Measurements from ENCODE around the gene MYOM1.

DNA sequence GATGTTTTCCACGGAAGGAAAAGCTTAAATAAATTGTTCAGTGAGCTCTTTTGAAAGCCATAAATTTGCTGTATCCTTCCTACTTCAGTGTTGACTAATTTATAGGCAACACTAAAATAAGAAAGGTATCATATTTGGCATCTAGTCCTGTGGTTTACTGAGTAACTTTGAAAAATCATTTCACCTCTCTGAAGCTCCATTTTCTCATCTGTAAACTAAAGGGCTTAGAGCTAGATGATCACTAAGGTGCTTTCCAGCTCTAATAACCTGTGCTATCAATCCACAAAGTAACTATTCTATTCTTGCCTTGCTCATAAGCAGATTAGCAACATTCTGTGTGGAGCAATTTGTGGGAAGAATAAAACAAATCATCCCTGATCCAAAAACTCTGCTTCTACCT lies 3.6 kb upstream of the MYOM1 start:
- TF ChIP-seq TAF1 (IDR thresholded peaks at IDR 0.05; ENCODE audit: borderline replicate concordance, insufficient read depth, low read length) (no peak), SIN3A (IDR thresholded peaks at IDR 0.05; ENCODE audit: borderline replicate concordance, insufficient read depth, low read length) (no peak), POLR2AphosphoS5 (IDR thresholded peaks at IDR 0.05; ENCODE audit: low read depth, low read length) (no peak), FOXP2 (optimal IDR thresholded peaks at IDR 0.05; ENCODE audit: borderline replicate concordance, extremely low read depth, extremely low read length, insufficient read depth) (no peak)
- TF ChIP-seq, protein P1, sequence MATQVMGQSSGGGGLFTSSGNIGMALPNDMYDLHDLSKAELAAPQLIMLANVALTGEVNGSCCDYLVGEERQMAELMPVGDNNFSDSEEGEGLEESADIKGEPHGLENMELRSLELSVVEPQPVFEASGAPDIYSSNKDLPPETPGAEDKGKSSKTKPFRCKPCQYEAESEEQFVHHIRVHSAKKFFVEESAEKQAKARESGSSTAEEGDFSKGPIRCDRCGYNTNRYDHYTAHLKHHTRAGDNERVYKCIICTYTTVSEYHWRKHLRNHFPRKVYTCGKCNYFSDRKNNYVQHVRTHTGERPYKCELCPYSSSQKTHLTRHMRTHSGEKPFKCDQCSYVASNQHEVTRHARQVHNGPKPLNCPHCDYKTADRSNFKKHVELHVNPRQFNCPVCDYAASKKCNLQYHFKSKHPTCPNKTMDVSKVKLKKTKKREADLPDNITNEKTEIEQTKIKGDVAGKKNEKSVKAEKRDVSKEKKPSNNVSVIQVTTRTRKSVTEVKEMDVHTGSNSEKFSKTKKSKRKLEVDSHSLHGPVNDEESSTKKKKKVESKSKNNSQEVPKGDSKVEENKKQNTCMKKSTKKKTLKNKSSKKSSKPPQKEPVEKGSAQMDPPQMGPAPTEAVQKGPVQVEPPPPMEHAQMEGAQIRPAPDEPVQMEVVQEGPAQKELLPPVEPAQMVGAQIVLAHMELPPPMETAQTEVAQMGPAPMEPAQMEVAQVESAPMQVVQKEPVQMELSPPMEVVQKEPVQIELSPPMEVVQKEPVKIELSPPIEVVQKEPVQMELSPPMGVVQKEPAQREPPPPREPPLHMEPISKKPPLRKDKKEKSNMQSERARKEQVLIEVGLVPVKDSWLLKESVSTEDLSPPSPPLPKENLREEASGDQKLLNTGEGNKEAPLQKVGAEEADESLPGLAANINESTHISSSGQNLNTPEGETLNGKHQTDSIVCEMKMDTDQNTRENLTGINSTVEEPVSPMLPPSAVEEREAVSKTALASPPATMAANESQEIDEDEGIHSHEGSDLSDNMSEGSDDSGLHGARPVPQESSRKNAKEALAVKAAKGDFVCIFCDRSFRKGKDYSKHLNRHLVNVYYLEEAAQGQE (IDR thresholded peaks at IDR 0.05; ENCODE audit: insufficient read depth in 1 of 2, low read depth in 2 of 2, low read length in 2 of 2), result no peak
